ENCODE results near the gene C1QTNF4.

The C1QTNF4 gene

DNA sequence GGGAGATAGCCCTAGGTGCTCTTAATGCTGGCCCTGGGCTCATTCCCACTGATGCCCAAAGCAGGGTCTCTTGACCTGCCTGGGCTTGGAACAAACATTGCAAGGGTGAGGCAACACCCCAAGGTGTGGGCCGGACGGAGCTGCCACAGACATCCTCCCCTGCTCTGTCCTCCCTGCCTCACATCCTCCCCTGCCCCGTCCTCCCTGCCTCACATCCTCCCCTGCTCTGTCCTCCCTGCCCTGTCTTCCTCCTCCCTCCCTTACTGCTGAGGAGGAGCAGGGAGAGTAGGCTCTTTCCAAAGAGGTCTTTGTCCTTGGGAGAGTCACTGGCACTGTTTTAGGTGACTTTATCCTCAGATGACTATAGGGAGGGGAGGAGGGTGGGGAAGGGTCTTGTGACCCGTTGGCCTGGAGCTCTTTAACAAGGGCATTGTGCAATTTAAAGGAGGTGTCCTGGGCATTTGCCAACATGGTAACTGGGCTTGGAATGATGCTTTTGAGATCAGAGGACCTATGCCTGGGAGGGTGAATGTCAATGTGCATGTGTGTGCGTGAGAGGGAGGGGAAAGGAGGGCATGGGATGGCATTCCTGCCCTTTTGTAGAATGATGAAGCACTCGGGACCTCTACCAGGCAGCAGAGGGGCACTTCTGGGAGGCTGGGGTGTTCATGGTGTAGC lies 7.0 kb downstream of the C1QTNF4 start:
- no peak overlapping the region for H3K4me3 ChIP-seq (ENCODE audit: low read length)
- TF ChIP-seq ZNF274 (IDR thresholded peaks at IDR 0.05; ENCODE audit: low read depth, low read length) = no peak

DNA sequence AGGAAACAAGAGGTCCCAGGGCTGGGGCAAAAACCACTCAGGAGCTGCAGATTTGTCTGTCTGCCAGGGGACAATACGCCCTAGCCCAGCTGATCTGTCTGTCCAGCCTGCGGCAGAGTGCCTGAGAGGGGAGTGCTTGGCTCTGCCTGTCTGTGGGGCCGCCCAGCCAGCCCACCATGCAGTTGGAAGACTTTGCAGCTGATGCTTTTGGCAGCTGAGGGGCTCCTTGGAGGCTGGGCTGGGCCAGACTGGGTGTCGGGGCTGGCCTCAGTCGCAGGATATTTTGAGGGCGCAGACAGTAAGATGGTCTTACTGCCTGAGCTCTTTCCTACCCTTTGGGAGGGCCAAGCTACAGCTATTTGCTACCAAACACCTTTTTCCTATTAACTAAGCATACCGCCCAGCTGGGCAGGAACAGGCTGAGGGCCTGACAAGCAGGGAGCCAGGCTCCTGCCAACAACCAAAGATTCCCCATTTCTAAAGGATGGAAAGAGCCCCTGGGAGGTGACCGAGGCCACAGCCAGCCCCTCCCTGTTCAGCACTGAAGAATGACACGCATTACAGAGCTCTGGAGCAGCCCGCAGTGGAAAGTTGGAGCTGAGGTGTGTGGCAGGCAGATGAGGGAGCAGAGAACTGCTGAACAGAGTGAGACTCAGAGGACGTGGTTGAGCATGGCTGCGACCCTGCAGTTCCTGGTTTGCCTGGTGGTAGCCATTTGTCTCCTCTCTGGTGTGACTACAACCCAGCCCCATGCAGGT lies 7.9 kb downstream of the C1QTNF4 start, which contains the start of gene FAM180B:
Gene FAM180B (plus strand): TSS at position 581 of the 758 bp plus-strand sequence. CDS start 91 bp downstream, at position 672.
- TF ChIP-seq ZNF274 (IDR thresholded peaks at IDR 0.05; ENCODE audit: low read depth, low read length) = no peak
- H3K4me3 ChIP-seq (ENCODE audit: low read length) = no peak within 1 kb of the TSS

DNA sequence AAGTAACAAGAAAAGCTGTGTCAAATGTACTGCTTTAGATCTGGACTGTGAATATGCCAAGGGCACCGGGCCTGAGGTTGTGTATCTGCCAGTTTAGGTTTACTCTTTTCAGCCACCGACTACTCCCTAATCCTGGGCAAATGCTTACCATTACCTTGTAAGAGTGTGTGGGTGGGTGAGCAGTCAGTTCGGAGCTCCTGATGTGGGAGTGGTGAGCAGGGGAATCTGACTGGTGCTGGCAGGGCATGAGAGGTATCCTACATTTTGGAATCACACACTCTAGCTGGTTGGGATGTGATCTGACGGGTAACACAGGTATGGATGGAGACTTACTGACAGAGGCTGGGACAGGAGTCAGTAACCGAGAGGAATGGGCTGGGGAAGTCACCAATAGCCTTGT lies 10.4 kb downstream of the C1QTNF4 start:
- H3K4me3 ChIP-seq (ENCODE audit: low read length) = no peak overlapping the region
- no peak for TF ChIP-seq ZNF274 (IDR thresholded peaks at IDR 0.05; ENCODE audit: low read depth, low read length)

DNA sequence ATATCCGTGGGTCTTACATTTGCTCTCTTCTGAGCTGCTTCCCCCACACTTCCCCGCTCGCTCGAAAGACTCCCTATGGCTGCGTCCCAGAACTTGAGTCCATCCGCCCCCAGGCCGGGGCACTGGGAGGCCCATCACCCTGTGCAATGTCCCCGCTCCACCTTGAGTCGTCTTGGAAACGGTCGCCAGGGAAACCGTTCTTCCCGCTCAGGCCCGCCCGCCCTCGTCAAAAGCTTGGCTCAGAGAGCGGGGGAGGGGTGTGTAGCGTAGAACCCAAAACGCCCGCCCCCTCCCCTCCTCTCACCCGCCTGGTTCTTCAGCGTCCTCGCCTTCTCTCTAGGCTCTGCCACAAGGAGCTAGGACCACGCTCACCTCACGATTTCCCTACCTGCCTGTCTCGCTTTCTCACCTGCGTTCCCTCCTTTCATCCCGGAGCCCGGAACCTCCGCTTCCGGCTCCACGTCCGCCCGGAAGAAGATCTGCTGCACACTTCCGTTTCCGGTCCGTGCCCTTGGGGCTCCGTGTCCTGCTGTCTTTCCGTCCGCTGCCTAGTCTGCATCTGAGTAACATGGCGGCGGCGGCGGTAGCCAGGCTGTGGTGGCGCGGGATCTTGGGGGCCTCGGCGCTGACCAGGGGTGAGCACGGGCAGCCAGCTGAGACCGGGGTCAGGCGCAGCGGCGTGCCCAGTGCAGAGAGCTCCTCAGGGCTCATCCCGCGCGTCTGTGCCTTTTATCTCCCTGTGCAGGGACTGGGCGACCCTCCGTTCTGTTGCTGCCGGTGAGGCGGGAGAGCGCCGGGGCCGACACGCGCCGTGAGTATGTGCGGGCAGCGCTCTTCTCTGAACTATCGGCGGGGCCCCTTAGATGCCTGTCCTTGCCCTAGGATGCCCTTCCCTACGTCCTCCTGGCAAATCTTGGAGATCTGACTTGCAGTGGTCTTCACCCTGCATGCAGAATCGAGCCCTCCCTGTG lies 15.4 kb downstream of the C1QTNF4 start, which contains the start of the genes KBTBD4 and NDUFS3:
Gene KBTBD4 (minus strand): TSS at position 447 of the 971 bp plus-strand sequence. CDS start 19 bp downstream, at position 428.
Gene NDUFS3 (plus strand): TSS at position 551 of the 971 bp plus-strand sequence. CDS start 18 bp downstream, at position 569.
- H3K4me3 ChIP-seq (ENCODE audit: low read length) = peak within 1 kb of the TSS; percentile 98
- TF ChIP-seq ZNF274 (IDR thresholded peaks at IDR 0.05; ENCODE audit: low read depth, low read length) = no peak

DNA sequence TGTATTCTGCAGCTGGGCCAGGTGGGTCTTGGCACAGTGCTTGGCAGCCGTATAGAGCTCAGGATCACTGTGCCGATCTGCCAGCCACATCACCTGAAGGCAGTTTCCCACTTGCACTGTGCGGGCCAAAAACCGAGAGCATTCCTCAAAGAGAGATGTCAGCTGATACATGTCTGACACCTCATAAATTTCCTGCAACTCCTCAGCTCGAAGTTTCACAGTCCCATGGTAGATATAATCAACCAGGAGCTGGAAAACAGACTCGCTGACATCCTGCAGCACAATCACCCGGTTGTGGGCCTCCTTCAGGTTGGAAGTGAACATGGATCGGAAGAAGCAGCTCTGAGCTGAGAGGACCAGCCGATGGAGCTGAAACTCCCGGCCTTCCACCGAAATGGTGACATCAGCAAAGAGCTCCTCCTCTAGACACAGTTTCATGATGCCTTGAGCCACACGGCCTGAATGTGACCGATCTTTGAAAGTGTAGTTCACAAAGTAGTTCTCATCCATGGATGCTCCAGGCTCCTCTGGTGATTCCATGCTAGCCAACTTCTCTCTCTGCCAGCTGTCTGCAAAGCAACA lies 16.7 kb downstream of the C1QTNF4 start:
- TF ChIP-seq ZNF274 (IDR thresholded peaks at IDR 0.05; ENCODE audit: low read depth, low read length) = no peak
- H3K4me3 ChIP-seq (ENCODE audit: low read length) = peak overlapping the region; percentile 98; the same call in 1 of the 2 replicates

DNA sequence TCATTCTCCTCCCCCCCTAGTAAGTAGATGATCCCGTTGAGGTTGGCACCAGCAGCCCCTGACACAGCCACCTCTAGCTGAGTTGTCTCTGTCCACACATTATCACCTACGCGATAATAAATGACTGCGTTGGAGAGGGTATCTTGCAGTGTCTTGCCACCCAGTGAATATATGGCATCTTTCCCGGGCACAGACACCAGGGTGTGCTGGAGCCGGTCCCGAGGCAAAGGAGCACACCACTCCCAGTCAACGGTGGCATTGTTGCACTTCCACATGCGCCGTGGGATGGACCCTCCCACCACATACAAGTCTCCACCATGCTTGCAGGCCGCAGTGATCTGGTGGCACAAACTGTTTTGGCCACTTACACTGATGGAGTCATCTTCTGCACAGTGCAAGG lies 20.9 kb downstream of the C1QTNF4 start:
- H3K4me3 ChIP-seq (ENCODE audit: low read length) = no peak overlapping the region
- no peak for TF ChIP-seq ZNF274 (IDR thresholded peaks at IDR 0.05; ENCODE audit: low read depth, low read length)

DNA sequence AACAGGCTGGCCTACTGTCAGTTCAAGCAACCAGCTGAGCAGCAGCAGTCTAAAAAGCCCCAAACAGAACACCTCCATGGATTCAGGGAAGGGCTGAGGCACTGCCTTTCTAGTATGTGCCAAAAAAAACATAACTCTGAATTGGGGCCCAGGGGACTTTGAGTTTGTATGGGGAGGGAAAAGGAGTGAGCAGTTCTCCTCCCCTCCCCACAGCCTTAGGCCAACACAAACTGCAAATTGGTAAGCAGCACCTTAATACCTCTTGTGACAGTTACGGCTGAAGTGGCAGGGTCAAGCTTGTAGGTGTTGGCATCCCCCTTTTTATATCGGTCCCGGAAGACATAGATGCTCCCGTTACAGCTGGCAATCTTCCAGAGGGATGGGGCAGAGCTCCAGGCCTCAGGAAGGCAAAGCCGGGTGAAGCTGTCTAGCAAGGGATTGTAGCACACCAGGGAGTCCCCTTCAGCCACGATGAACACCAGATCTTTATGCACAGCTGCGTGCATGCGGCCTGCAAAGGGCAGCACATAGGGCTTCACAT lies 21.4 kb downstream of the C1QTNF4 start:
- H3K4me3 ChIP-seq (ENCODE audit: low read length) = no peak overlapping the region
- TF ChIP-seq ZNF274 (IDR thresholded peaks at IDR 0.05; ENCODE audit: low read depth, low read length) = no peak

DNA sequence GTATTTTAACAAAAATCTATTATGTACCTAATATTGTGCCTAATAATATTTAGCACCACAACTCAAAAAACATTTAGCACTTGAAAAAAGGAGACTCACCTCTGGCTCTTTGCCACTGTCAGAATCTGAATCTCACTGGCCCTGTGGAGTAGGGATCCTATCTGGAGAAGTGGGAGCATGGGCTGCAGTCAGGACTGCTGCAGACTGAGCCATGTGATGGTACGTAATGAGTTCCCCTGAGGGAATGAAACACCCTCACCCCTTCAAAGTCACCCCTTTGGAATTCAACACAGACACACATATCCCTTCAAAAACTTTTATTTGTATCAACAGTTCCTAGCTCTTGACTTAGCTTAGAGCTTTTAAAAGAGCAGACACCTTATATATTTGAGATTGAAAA lies 22.3 kb downstream of the C1QTNF4 start:
- no peak overlapping the region for H3K4me3 ChIP-seq (ENCODE audit: low read length)
- no peak for TF ChIP-seq ZNF274 (IDR thresholded peaks at IDR 0.05; ENCODE audit: low read depth, low read length)

DNA sequence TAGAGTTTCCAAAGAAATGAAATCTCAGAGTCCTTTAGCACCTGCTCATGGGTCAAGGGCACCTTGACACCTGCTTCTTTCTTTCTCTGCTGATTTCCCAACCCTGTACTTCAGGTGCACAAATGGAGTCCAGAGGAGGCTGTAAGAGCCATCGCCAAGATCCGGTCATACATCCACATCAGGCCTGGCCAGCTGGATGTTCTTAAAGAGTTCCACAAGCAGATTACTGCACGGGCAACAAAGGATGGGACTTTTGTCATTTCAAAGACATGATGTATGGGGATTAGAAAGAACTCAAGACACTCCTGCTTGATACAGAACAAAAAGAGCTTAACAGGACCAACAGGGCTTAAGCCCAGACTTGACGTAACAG lies 22.9 kb downstream of the C1QTNF4 start:
- H3K4me3 ChIP-seq (ENCODE audit: low read length) = no peak overlapping the region
- TF ChIP-seq ZNF274 (IDR thresholded peaks at IDR 0.05; ENCODE audit: low read depth, low read length) = no peak

DNA sequence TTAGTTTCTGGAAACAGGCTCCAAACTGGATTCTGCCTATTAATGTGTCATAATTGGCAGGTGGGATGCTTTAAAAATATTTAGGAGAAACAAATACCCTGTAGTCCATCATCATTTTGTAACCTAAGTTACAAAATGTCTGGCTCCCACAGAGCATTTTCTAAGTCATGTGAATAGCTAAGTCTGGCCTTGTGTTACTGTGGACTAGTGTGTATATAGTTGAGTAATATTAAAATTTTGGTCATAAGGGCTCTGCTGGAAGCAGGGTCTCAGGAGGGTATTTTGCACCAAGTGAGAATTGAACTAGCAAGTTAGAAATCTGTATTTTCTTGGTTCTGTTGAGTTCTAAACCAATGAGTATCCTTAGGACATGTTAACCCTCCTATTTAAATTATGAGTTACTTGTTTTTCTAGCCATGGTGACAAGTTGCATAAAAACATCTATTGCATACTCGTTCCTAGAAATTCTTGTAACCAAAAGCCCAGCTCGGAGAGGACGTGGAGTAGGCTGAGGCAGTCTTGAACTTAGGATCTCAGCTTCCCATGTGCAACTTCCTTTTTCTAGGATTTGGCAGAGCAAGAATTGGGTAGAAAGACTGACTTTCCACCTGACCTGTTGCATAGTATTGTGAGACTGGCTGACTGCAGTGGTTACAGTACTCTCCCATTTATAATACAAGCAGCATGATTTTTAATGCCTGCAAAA lies 23.4 kb downstream of the C1QTNF4 start:
- TF ChIP-seq ZNF274 (IDR thresholded peaks at IDR 0.05; ENCODE audit: low read depth, low read length) = no peak
- H3K4me3 ChIP-seq (ENCODE audit: low read length) = no peak overlapping the region

DNA sequence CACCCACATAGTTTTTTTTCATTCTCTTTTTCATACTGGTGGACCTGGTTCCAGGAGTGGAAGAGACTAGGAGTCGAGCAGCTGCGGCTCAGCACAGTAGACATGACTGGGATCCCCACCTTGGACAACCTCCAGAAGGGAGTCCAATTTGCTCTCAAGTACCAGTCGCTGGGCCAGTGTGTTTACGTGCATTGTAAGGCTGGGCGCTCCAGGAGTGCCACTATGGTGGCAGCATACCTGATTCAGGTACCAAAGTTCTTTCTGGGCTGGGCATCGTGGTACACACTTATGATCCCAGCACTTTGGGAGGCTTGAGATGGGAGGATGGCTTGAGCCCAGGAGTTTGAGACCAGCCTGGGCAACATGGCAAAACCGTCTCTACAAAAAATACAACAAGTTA lies 24.6 kb downstream of the C1QTNF4 start:
- no peak for TF ChIP-seq ZNF274 (IDR thresholded peaks at IDR 0.05; ENCODE audit: low read depth, low read length)
- no peak overlapping the region for H3K4me3 ChIP-seq (ENCODE audit: low read length)

DNA sequence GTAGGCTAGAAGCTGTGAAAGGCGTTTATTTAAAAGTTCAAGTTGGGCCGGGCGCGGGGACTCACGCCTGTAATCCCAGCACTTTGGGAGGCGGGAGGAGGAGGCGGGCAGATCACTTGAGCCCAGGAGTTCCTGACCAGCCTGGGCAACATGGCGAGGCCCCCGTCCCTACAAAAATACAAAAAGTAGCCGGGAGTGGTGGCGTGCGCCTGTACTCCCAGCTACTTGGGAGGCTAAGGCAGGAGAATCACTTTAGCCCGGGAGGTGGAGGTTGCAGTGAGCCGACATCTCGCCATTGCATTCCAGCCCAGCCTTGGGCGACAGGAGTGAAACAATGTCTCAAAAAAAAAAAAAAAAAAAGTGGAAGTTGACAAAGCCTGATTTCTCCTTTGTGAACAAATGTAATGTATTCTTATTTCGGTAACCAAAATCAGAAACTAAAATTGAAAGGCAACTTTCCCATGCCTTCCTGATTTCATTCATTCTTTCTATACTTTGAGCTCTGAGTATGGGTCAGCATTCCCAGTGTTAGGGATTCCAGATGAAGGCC lies 28.0 kb downstream of the C1QTNF4 start:
- no peak for TF ChIP-seq ZNF274 (IDR thresholded peaks at IDR 0.05; ENCODE audit: low read depth, low read length)

More for the DNA sequence above, 28.0 kb downstream of the C1QTNF4 start:
- peak overlapping the region; percentile 86 for H3K4me3 ChIP-seq (ENCODE audit: low read length)
